GM19438 (cell line): ENCODE results near the gene LRP5.
"Not testable (repeated sequence)": the region's sequence is repeated elsewhere in the genome, so short reads cannot be mapped to it uniquely, and the experiment has no call there.

Source experiments
- ATAC-seq: cut with Tn5 transposase; IDR thresholded peaks from one replicate; pipeline ENCODE4 v1.9.1; 2021; ENCODE audit warnings: low read depth; ENCODE audit not compliant: unreplicated experiment

The LRP5 gene

GRCh38 chr11:68411501-68411991, 99.2 kb downstream of the LRP5 start:
- no peak for ATAC-seq

- ATAC-seq: no peak
Measured at GRCh38 chr11:68412593-68413475, 100.4 kb downstream of the LRP5 start.

- no peak for ATAC-seq
Measured at GRCh38 chr11:68413591-68413999, 101.2 kb downstream of the LRP5 start.

DNA sequence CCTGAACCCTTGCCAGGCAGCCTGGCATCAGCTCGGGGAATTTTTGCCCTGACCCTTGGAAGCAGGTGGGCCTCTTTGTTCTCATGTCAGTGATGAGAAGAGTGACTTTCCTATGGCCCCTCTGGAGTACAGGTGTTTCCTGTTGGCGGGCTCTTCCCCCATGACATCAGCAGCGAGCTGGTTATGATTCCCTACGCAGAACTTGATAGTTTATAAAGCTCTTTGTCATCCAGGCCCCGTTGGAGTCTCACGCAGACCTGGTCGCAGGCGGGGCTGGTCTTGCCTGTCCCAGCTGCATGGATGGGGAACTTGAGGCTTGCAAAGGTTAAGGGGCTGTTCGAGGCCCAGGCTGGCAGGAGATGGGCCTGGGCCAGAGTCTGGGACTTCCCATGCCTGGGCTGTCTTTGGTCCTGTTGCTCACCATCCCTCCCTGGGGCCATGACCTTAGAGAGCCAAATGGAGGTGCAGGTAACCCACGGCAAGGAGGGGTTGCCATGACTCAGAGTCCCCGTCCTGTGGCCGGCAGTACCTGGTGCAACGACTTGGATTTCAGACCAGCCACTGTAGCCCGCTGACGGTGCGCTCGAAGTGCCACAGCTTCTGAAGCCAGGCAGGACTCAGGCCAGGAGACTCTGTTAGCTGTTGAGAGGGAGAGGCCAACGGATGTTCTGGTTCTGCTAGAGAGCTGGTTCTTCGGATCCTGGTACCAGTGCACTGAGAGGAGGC, 102.3 kb downstream of the LRP5 start:
- no peak for ATAC-seq

GRCh38 chr11:68416070-68416578, 103.7 kb downstream of the LRP5 start:
- ATAC-seq: no peak

GRCh38 chr11:68418648-68419047, 106.3 kb downstream of the LRP5 start:
- ATAC-seq: no peak

DNA sequence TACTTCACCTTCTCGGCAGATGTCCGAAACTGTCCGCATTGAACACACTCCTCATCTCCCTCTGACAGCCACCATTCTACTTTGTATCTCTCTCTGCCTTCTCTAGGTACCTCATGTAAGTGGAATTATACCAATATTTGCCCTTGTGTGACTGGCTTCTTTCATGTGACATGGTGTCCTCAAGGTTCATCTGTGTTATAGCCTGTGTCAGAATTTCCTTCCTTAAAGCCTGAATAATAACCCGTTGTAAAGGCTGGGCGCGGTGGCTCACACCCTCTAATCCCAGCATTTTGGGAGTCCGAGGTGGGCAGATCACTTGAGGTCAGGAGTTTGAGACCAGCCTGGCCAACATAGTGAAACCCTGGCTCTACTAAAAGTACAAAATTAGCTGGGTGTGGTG, 107.8 kb downstream of the LRP5 start:
- ATAC-seq: no peak

- ATAC-seq: no peak
Measured at GRCh38 chr11:68423481-68423880, 111.1 kb downstream of the LRP5 start.

GRCh38 chr11:68424101-68424632, 111.8 kb downstream of the LRP5 start:
- no peak for ATAC-seq

- no peak for ATAC-seq
Measured at GRCh38 chr11:68424981-68425865, 112.8 kb downstream of the LRP5 start.

- ATAC-seq: no peak
Measured at GRCh38 chr11:68425866-68426380, 113.5 kb downstream of the LRP5 start.

- no peak for ATAC-seq
Measured at GRCh38 chr11:68429661-68430060, 117.3 kb downstream of the LRP5 start.

DNA sequence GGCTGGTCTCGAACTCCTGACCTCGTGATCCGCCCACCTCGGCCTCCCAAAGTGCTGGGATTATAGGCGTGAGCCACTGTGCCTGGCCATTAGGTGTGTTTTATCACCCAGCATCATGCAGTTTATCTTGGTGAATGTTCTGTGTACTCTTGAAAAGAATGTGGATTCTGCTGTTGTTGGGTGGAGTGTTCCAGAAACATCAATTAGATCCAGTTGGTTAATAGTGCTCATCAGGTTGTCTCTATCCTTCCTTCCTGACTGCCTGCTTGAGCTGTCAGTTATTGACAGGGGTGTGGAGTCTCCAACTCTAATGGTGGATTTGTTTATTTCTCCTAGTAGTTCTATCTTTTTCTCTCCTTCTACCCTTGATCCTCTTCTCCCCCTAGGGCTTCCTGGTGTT, 118.0 kb downstream of the LRP5 start:
- no peak for ATAC-seq

- no peak for ATAC-seq
Measured at GRCh38 chr11:68430801-68431200, 118.4 kb downstream of the LRP5 start.

DNA sequence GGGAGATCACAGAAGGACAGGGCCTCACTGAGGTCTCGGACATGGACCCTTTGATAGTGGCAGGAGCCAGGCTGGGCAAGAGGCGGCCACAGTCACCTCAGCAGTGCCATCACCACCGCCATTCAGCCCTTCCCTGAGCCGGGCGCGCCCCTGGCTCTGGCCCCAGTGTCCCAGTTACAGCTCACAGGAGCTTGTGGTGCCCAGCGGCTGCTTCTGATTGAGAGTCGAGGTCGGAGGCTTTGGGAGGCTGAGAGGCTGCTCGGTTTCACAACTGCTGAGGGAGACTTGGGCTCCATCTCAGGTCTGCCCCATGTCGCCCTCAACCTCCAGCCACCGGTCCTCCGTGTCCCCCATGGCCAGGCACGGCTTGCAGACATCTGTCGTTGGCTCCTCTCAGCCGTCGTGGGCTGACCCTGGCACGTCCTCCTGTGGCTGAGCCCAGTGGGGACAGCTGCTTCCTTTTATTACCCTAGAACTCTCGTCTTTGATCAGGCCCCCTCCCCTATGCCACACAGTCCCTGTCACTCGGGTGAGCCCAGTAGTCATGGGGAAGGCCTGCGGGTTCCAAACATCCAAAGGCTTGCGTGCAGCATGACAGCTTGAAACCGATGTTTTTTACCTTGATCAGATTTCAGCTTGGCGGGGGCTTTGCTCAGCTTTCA, 119.7 kb downstream of the LRP5 start:
- ATAC-seq: no peak

DNA sequence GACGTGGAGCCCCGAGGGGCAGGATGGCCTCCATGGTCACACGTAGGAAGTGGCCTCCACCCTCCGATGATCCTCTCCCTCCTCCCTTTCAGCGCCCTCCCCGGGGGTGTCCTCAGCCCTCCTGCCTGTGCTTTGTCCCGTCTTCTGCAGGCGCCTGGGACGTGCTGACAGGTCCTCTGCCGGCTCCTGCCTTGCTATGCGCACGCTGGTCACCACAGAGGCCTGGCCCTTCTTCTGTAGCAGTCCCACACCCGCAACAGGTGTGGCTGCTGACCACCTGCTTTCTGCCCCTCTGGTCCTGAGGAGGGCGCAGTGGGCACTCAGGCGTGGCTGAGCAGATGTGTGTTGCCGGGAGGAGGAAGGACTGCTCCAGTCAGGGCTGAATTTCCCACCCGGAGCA, 120.5 kb downstream of the LRP5 start:
- ATAC-seq: no peak

GRCh38 chr11:68433541-68433940, 121.2 kb downstream of the LRP5 start:
- ATAC-seq: no peak

- ATAC-seq: not testable (repeated sequence)
Measured at GRCh38 chr11:68434159-68434558, 121.8 kb downstream of the LRP5 start.

- ATAC-seq: no peak
Measured at GRCh38 chr11:68436162-68436888, 123.9 kb downstream of the LRP5 start.
